HG03108 (cell line): ENCODE measurements around the gene USP17L20.
"Not testable (repeated sequence)": the region's sequence is repeated elsewhere in the genome, so short reads cannot be mapped to it uniquely, and the experiment has no call there.

Experiments used
- ATAC-seq: cut with Tn5 transposase; IDR thresholded peaks from one replicate; pipeline ENCODE4 v1.9.1; 2021; ENCODE audit warnings: moderate library complexity; ENCODE audit not compliant: unreplicated experiment

USP17L20 gene, protein sequence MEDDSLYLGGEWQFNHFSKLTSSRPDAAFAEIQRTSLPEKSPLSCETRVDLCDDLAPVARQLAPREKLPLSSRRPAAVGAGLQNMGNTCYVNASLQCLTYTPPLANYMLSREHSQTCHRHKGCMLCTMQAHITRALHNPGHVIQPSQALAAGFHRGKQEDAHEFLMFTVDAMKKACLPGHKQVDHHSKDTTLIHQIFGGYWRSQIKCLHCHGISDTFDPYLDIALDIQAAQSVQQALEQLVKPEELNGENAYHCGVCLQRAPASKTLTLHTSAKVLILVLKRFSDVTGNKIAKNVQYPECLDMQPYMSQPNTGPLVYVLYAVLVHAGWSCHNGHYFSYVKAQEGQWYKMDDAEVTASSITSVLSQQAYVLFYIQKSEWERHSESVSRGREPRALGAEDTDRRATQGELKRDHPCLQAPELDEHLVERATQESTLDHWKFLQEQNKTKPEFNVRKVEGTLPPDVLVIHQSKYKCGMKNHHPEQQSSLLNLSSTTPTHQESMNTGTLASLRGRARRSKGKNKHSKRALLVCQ

DNA sequence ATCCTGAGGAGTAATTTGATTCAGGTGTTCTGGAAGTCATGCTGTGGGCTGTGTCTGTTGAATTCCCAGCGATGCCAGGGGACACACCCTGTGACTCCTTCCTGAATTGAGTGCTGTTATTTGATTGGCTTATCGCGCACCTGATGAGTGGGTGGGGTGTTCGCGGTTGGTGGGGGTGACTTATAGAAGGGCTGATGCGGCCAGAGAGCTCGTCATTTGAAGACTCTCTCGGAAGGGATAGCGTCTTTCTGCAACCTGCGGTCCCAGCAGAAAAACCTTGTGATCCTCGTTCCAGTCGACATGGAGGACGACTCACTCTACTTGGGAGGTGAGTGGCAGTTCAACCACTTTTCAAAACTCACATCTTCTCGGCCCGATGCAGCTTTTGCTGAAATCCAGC is at the start of gene USP17L20:
TSS of gene USP17L20 (plus strand) at position 301 of the 400 bp plus-strand sequence. CDS start at position 301, 0 bp downstream.
- not testable (repeated sequence) for ATAC-seq

- not testable (repeated sequence) for ATAC-seq
These were observed 47.6 kb upstream of the USP17L20 start, which contains the start of gene USP17L10 for GRCh38 chr4:9210357-9210756. USP17L10 (plus strand) TSS chr4:9210657; CDS start chr4:9210657, 0 bp downstream.

DNA sequence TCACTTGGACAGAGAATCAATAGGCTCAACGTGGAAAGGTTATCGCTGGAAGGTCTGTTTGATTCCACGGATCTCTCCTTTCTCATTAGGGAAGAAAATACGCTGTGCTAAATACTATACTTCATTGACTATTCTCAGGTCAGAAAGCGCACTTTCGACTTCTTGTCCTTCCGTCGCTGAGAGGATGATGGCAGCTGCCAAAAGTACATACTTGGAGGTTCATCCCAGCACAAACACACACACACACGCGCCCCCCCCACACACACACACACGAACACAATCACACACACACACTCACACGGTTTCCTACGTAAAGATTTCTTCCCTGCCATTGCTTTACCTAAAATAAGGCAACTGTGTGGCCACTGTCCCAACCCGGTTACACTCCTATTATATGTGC is 43.2 kb upstream of the USP17L20 start:
- ATAC-seq, result not testable (repeated sequence)

DNA sequence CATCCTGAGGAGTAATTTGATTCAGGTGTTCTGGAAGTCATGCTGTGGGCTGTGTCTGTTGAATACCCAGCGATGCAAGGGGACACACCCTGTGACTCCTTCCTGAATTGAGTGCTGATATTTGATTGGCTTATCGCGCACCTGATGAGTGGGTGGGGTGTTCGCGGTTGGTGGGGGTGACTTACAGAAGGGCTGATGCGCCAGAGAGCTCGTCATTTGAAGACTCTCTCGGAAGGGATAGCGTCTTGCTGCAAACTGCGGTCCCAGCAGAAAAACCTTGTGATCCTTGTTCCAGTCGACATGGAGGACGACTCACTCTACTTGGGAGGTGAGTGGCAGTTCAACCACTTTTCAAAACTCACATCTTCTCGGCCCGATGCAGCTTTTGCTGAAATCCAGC is 42.8 kb upstream of the USP17L20 start, which contains the start of gene USP17L11:
TSS of gene USP17L11 (plus strand) at position 301 of the 400 bp plus-strand sequence. CDS start at position 301, 0 bp downstream.
- not testable (repeated sequence) for ATAC-seq

DNA sequence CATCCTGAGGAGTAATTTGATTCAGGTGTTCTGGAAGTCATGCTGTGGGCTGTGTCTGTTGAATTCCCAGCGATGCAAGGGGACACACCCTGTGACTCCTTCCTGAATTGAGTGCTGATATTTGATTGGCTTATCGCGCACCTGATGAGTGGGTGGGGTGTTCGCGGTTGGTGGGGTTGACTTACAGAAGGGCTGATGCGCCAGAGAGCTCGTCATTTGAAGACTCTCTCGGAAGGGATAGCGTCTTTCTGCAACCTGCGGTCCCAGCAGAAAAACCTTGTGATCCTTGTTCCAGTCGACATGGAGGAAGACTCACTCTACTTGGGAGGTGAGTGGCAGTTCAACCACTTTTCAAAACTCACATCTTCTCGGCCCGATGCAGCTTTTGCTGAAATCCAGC is 38.1 kb upstream of the USP17L20 start, which contains the start of gene USP17L12:
TSS of gene USP17L12 (plus strand) at position 301 of the 400 bp plus-strand sequence. CDS start at position 301, 0 bp downstream.
- ATAC-seq, result not testable (repeated sequence)

GRCh38 chr4:9224596-9224995 is 33.3 kb upstream of the USP17L20 start, which contains the start of gene USP17L13:
USP17L13 (plus strand) TSS chr4:9224896; CDS start chr4:9224896, 0 bp downstream.
- ATAC-seq, result not testable (repeated sequence)

GRCh38 chr4:9230249-9230648 is 27.7 kb upstream of the USP17L20 start:
- ATAC-seq, result not testable (repeated sequence)

DNA sequence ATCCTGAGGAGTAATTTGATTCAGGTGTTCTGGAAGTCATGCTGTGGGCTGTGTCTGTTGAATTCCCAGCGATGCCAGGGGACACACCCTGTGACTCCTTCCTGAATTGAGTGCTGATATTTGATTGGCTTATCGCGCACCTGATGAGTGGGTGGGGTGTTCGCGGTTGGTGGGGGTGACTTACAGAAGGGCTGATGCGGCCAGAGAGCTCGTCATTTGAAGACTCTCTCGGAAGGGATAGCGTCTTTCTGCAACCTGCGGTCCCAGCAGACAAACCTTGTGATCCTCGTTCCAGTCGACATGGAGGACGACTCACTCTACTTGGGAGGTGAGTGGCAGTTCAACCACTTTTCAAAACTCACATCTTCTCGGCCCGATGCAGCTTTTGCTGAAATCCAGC is 23.8 kb upstream of the USP17L20 start, which contains the start of gene USP17L15:
TSS of gene USP17L15 (plus strand) at position 301 of the 400 bp plus-strand sequence. CDS start at position 301, 0 bp downstream.
- ATAC-seq, result not testable (repeated sequence)

- ATAC-seq, result not testable (repeated sequence)
These were observed 19.5 kb upstream of the USP17L20 start for GRCh38 chr4:9238461-9238860.

GRCh38 chr4:9243579-9243978 is 14.3 kb upstream of the USP17L20 start, which contains the start of gene USP17L17:
USP17L17 (plus strand) TSS chr4:9243879; CDS start chr4:9243879, 0 bp downstream.
- ATAC-seq, result not testable (repeated sequence)

- ATAC-seq, result not testable (repeated sequence)
These were observed 9.8 kb upstream of the USP17L20 start, which contains the start of gene USP17L18 for GRCh38 chr4:9247953-9248680. USP17L18 (plus strand) TSS chr4:9248630; CDS start chr4:9248630, 0 bp downstream.

GRCh38 chr4:9253078-9253477 is 4.8 kb upstream of the USP17L20 start, which contains the start of gene USP17L19:
USP17L19 (plus strand) TSS chr4:9253378; CDS start chr4:9253378, 0 bp downstream.
- not testable (repeated sequence) for ATAC-seq

- not testable (repeated sequence) for ATAC-seq
These were observed 4.6 kb downstream of the USP17L20 start, which contains the start of gene USP17L21 for GRCh38 chr4:9262572-9262971. USP17L21 (plus strand) TSS chr4:9262872; CDS start chr4:9262872, 0 bp downstream.

DNA sequence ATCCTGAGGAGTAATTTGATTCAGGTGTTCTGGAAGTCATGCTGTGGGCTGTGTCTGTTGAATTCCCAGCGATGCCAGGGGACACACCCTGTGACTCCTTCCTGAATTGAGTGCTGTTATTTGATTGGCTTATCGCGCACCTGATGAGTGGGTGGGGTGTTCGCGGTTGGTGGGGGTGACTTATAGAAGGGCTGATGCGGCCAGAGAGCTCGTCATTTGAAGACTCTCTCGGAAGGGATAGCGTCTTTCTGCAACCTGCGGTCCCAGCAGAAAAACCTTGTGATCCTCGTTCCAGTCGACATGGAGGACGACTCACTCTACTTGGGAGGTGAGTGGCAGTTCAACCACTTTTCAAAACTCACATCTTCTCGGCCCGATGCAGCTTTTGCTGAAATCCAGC is 9.4 kb downstream of the USP17L20 start, which contains the start of gene USP17L22:
TSS of gene USP17L22 (plus strand) at position 301 of the 400 bp plus-strand sequence. CDS start at position 301, 0 bp downstream.
- not testable (repeated sequence) for ATAC-seq

- ATAC-seq, result not testable (repeated sequence)
These were observed 13.8 kb downstream of the USP17L20 start for GRCh38 chr4:9271719-9272118.
